GM18502 (cell line): ENCODE measurements around the gene P4HB.

Experiments used
- ATAC-seq: cut with Tn5 transposase; IDR thresholded peaks from one replicate; pipeline ENCODE4 v1.9.1; 2021; ENCODE audit warnings: mild to moderate bottlenecking; ENCODE audit not compliant: unreplicated experiment, poor library complexity

The P4HB gene

DNA sequence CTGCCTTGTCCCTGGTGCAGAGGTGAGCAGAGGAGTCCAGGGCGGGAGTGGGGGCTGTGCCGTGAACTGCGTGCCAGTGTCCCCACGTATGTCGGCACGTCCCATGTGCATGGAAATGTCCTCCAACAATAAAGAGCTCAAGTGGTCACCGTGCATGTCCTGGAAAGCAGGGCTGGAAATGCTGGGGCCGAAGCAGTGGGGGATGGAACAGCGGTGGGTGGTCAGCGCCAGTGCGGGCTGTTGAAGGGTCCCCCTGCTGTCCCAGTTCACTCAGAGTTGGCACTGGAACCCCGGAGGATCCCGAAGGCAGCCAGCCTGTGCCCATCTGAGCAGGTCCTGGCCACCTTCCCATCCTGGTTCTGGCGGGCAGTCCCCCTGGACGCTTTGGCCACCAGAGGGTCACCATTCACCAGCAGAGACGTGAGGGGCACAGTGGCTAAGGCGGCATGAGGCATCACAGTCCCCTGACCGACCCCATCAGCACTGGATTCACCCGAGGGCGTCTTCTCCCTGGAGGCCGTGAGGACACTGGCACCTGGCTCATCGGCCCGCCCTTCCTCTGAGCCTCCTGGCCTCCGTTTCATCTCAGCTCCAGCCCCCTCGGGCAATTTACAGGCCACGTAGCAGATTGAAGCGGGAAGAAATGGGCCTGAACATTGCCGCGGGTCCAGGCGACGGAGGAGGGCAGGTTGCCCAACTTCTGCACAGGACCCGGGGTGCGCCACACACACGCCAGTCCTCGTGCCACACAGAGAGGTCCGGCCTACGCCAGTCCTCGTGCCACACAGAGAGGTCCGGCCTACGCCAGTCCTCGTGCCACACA is 46.3 kb downstream of the P4HB start:
- ATAC-seq = no peak

DNA sequence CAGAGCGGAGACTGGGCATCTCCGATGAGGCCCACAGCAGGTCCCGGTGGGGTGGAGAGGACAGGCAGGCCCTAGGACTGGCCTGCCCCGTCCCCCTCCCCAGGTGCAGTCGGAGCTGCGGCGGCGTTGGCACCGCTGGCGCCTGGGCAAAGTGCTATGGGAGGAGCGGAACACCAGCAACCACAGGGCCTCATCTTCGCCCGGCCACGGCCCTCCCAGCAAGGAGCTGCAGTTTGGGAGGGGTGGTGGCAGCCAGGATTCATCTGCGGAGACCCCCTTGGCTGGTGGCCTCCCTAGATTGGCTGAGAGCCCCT is 47.0 kb downstream of the P4HB start:
- no peak for ATAC-seq

DNA sequence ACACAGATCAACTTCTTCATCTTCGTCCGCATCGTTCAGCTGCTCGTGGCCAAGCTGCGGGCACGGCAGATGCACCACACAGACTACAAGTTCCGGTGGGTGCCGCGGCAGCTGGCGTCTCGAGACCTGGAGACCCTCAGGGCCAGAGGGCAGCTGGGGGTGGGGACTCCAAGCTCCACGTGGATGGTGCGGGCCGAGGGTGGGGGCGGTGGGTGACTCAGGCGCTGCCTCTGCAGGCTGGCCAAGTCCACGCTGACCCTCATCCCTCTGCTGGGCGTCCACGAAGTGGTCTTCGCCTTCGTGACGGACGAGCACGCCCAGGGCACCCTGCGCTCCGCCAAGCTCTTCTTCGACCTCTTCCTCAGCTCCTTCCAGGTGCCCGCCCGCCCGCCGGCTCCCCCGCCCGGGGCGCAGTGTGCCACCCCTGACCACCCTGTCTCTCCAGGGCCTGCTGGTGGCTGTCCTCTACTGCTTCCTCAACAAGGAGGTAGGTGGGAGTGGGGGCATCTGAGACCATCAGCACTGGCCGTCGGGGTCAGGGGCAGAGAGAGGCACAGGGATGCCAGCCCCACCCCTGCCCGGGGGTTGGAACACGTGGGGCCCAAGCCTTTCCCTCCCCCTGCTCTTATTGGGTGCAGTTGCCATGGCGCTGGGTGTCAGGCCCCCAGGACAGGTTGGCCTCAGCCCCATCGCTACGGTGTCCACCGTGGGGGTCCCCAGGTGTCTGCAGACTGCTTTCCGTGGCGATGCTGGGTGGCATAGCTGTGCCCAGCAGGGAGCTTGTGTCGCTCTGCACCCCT is 47.6 kb downstream of the P4HB start:
- ATAC-seq = no peak

DNA sequence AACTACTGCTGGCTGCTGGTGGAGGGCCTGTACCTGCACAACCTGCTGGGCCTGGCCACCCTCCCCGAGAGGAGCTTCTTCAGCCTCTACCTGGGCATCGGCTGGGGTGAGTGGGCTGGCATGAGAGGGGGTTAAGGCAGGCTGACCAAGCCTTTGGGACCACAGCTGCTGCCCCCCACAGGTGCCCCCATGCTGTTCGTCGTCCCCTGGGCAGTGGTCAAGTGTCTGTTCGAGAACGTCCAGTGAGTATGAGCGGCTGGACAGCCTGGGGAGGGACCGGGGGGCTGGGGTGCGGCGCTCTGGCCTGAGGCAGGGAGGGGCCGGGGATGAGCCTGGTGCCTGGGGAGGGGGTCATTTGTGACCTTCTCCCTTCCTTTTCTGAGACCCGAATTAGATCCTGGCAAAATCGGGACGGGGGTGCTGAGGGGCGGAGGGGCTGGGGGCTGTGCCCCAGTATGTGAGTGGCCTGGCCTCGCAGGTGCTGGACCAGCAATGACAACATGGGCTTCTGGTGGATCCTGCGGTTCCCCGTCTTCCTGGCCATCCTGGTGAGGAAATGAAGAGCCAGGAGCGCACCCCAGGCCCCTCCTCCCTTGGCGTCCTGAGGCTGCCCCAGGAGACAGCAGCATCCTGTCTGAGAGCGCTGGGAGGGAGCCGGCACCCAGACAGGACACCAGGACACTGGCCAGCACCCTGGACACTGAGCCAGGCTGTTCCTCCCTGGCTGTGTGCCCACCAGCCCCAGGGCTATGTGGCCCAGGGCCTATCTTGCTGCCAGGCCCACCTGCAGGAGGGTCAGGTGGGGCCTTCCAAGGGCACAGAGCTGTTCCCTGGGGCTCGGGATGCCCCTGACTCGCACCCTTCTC is 48.4 kb downstream of the P4HB start:
- ATAC-seq = no peak

DNA sequence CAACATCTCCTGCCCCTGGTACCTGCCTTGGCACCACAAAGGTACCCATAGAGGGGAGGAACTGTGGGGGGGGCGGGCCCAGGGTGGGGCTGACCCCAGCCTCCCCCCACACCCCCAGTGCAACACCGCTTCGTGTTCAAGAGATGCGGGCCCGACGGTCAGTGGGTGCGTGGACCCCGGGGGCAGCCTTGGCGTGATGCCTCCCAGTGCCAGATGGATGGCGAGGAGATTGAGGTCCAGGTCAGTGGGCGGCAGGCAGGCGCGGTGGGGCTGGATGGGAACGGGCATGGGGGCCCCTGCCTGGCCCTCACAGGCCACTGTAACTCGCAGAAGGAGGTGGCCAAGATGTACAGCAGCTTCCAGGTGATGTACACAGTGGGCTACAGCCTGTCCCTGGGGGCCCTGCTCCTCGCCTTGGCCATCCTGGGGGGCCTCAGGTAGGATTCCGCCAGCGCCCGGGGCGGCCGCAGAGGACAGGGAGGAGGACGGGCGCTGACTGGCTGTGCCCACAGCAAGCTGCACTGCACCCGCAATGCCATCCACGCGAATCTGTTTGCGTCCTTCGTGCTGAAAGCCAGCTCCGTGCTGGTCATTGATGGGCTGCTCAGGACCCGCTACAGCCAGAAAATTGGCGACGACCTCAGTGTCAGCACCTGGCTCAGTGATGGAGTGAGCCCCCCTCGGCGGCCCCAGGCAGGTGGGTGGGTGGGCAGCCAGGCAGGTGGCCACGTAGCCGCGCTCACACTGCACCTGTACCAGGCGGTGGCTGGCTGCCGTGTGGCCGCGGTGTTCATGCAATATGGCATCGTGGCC is 49.2 kb downstream of the P4HB start:
- ATAC-seq = no peak

DNA sequence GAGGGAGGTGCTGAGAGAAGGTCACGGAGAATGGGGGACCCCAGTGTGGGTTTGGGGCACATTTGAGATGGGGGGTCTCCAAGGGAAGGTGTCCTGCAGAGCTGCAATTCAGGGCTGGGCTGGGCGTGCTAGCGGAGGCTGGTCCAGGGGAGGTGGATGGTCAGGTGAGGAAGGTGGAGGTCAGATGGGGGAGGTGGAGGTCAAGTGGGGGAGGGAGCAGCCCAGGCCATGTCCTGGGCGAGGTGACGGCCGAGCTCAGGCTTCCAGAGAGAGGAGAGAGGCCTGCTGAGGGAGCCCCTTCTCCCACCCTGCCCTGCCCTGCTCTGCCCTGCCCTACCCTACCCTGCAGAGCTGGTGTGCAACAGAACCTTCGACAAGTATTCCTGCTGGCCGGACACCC is 49.9 kb downstream of the P4HB start:
- ATAC-seq = no peak

DNA sequence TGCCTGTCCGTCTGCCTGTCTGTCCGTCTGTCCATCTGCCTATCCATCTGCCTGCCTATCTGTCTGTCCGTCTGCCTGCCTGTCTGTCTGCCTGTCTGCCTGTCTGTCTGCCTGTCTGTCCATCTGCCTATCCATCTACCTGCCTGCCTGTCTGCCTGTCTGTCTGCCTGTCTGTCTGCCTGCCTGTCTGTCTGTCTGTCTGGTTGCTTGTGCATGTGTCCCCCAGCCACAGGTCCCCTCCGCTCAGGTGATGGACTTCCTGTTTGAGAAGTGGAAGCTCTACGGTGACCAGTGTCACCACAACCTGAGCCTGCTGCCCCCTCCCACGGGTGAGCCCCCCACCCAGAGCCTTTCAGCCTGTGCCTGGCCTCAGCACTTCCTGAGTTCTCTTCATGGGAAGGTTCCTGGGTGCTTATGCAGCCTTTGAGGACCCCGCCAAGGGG is 50.8 kb downstream of the P4HB start:
- ATAC-seq = no peak

DNA sequence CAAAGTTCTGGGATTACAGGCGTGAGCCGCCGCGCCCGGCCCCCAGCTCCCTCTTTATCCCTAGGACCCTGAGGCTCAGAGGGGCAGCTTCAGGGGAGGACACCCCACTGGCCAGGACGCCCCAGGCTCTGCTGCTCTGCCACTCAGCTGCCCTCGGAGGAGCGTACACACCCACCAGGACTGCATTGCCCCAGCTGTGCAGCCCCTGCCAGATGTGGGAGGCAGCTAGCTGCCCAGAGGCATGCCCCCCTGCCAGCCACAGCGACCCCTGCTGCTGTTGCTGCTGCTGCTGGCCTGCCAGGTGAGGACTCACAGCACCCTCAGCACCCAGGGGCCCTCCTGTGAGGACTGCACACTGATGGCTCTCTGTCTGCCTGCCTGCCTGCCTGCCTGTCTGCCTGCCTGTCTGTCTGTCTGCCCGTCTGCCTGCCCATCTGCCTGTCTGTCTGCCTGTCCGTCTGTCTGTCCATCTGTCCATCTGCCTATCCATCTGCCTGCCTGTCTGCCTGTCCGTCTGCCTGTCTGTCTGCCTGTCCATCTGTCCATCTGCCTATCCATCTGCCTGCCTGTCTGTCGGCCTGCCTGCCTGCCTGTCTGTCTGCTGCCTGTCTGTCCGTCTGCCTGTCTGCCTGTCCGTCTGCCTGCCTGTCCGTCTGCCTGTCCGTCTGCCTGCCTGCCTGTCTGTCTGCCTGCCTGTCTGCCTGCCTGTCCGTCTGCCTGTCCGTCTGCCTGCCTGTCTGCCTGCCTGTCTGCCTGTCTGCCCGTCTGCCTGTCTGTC is 51.4 kb downstream of the P4HB start:
- no peak for ATAC-seq

DNA sequence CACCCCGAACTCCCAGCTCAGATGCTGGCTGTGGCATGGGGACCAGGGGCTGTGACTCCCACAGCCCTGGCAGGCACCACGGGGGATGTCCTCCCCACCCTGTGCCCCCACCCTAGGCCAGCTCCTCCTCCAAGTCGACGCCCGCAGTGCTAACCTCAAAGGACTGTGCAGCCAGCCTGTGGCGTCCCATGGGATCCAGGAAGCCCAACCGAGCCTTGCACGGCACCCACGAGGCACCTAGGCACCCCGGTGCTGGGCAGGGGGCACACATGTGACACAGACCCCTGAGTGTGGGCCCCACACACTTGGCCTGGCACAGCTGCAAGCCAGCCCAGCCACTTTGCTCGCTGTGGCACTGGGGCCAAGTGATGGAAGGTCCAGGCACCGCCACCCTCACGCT is 52.5 kb downstream of the P4HB start:
- no peak for ATAC-seq

DNA sequence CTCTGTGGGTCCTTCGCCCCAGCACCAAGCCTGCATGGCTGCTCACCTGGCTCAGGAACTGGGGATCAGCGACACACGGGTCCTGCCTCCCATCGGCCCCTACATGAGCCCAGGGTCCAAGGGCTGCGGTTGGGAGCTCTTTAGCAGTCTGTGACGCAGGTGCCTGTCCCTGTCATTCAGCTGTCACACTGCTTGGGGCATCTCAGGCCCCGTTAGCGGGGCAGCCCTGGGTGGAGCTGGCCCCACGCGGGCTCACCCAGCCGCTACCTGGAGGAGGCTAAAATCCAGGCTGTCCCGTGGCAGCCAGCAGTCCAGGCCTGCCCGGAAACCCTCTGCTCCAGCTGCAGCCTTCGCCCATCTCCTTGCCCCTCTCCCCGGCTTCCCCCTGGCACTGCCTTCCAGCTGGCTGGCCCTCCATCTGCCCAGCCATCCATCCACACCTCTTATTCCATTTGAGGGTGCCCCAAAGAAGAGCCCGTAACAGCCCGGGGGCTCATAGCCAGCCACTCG is 53.1 kb downstream of the P4HB start:
- ATAC-seq = no peak

DNA sequence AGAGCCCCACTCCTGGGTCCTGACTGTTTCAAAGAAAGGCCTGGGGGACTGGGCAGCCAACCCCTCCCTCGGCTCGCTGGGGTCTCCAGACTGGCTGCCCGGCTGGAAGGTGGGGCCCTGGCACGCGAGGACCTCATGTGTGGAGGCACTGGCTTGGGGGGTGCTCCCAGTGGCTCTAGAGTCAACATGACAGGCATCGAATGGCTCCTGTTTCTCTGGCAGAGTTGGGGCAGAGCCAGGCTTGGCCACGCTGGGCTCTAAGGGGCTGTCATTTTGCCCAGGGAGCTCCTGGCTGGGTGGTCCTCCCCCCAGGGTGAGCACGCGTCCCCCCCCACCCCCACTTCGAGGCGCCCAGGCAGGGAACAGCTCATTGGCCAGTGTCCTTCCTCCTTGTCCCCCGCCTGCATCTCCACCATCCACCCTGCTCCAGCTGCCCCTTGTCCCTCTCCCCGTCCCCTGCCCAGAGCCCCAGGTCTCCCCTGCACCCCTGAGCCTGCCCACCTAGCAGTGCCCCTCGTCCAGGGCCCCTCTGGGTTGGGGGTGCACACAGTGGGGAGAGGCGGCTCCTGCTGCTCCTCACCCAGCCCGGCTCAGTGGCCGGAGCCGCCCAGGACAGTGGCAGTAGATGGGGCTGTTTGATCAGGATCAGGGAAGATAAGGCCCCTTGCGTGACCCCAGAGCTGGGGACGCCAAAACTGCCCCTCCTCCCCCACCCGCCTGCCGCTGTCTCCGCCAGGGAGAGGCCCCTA is 53.7 kb downstream of the P4HB start:
- ATAC-seq = no peak

DNA sequence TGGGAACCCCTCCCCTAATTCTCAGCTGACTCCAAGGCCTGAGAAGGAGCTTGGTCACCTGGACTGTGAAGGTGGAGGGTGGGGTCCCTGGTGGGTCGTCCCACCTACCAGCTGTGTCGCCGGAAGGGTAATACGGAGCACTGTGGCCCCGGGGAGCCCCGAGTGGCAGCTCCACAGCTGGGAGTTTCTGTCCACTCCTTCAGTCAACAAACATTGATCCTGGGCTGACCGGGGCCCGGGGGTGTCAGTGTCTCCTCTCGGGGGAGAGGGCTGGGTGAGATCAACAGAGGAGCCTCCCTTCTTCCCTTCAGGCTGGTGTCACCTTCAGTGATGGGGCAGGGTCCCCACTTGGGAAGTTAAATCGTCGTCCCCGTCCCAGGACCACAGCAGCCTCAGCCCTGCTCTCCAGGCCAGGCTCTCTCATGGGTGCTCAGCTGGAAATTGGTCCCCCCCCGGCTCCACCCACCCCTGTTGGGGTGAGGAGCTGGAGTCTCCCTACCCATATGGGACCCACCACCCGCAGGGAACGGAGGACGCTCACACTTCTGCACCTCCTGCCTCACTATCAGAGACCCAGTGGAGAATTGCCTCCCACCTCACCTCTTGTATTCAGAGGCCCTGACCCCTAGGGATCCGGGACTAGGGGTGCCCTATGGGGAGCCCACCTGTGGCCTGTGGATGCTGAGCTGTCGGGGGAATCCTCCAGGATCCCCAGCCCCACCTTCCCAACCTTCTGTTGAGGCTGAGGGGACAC is 54.5 kb downstream of the P4HB start:
- ATAC-seq = no peak

DNA sequence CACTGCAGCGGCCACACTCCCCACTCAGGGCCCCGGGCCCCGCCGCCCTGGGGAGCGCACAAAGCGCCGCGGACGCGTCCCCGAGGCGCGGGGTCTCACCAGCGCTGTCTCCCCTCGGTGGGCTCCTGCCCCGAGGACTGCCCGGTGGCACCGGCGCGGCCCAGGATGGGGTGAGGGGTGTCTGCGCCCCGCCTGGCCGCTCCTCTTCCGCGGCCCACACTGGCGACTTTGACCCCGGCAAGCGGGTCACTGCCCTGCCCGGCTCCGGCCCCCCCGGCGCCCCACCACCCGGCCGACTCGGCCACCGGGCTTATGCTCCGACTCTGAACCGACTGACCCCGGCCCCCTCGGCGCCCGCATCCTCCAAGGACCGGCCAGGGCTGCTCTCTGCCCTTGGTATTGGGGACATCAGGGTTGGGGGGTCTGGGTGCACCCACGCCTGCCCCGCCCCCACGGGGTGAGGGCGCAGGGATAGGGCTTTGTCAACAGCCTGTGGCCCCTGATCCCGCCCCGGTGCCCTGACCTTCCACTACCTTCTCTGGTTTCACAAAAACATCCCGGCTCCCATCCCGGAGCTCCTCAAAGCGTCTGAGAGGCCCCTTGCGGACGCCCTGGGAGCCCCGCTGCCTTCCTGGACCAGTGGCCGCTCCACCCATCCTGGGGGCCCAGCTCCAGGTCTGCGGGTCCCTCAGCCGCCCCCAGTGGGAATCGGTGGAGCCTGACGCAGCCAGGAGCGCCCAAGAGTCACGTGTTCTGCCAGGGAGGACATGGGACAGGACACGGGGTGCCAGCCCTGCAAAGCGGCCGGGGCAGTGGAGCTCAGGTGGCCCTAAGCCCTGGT is 55.6 kb downstream of the P4HB start:
- ATAC-seq = no peak

DNA sequence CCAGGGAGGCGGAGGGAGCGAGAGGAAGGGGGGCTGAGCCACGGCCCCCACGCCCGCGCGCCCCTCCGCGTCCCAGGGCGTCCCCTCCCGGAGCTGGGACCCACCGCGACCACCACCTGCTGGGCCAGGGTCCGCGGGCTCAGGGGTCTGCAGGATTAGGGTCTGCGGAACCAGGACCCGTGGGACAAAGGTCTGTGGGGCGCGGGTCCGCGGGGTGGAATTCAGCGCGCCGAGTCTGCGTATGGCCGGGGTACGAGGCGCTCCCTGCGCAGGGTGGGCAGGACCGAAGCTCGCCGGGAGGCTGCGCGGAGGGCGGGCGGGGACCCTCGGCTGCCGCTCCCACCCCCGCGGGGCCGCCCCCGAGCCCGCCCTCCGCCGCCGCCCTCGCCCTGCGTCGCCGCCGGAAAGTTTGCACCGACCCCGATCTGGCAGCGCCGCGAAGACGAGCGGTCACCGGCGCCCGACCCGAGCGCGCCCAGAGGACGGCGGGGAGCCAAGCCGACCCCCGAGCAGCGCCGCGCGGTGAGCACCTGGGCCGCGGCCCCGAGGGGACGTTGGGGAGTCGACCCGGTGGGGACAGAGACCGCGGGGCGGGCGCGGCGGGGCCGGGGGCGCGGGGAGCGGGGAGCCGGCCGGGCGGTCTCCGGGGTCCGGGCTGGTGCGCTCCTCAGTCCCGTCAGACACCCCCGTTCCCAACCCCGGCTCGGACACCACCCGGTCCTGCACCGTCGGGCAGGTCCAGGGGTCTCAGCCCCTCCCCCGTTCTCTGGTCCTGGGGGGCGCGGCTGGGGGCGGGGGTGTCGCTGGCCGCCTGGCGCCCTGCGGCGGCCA is 56.4 kb downstream of the P4HB start, which contains the start of gene GCGR:
TSS of gene GCGR (plus strand) at position 423 of the 831 bp plus-strand sequence. CDS start 4,869 bp downstream, outside the sequence.
- ATAC-seq = no peak

DNA sequence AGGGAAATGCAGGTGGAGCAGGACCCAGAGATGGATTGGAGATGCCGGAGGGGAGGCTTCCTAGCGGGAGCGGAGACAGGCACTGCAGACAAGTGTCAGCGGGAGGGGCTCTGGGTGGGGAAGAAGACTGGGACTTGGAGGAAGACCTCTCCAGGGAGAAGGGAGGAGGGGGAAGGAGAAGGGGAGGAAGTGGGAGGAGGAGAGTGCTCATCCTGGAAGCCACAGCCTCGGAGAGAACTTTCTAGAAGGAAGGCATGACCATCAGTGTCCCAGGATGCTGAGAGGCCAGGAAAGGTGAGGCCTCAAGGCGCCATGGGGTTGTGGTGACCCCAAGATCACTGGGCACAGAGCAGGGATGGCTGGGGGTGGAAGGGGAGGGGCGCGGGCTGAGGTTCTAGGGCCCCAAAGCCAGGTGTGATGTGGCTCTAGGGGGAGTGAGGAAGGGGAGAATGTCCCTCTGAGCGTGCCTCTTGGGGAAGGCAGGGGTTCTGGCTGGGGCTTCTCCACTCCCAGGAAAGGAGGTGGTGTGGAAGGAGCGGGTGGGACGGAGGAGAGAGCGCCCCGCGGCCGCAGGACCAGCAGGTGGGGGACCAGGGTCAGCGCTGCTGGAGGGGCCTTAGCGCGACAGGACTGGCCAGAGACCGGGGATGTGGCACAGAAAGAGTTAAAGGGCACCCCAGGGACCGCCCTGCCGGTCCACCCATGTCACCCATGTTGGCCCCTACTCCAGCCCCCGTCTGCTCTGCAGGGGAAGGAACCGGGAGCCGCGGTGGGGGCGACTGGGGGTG is 57.3 kb downstream of the P4HB start:
- ATAC-seq = no peak
